Naive thymus-derived CD4-positive, alpha-beta T cell (primary cell): ENCODE data around the gene RSAD1. TPM values are rescaled to one million over a fixed set of nuclear protein-coding genes. Genes with fewer than 3 reads are reported as not detected.
"Not testable (repeated sequence)": the region's sequence is repeated elsewhere in the genome, so short reads cannot be mapped to it uniquely, and the experiment has no call there.

Experiments used
- ATAC-seq: fragments of 150-1000 bp; cut with Tn5 transposase; 2 replicates; pipeline ENCODE4 v1.10.0; 2021; ENCODE audit warnings: mild to moderate bottlenecking, moderate library complexity
- CTCF ChIA-PET: fragments of 350-600 bp; sonication (Branson Sonifier 250); formaldehyde crosslinking; loops from one replicate; lab custom pipeline; 2021; ENCODE audit warnings: antibody characterized with exemption; lab: Charles Lee
- POLR2A ChIA-PET: fragments of 350-600 bp; sonication (Branson Sonifier 250); formaldehyde crosslinking; loops from one replicate; lab custom pipeline; 2021; ENCODE audit warnings: antibody characterized with exemption, inconsistent platforms; lab: Charles Lee
- DNase-seq, 9 donors: peaks; one replicate each; pipeline versions ENCODE4 v3.0.0 to v3.0.0-alpha.2; 2020 to 2022; ENCODE audit warnings: mixed read lengths in 1 of 9
- H3K27ac ChIP-seq: one replicate; pipeline ENCODE4 v1.7.0; 2013; ENCODE audit warnings: mild to moderate bottlenecking, low read depth, low read length, moderate library complexity
- H3K27me3 ChIP-seq, 2 donors: one replicate each; pipeline ENCODE4 v1.7.0; 2013; ENCODE audit warnings: low read length in 2 of 2, mild to moderate bottlenecking in 2 of 2, moderate library complexity in 2 of 2; ENCODE audit not compliant: control insufficient read depth in 2 of 2, insufficient read depth in 2 of 2
- H3K36me3 ChIP-seq, 3 experiments: 1 replicate in 2 of 3; 2 replicates in 1 of 3; pipeline ENCODE4 v1.7.0; 2013; ENCODE audit warnings: low read length in 3 of 3, mild to moderate bottlenecking in 3 of 3, moderate library complexity in 1 of 3; ENCODE audit not compliant: insufficient read depth in 3 of 3, control insufficient read depth in 2 of 3
- H3K4me1 ChIP-seq, 2 donors: one replicate each; pipeline ENCODE4 v1.7.0; 2013; ENCODE audit warnings: low read length in 2 of 2, mild to moderate bottlenecking in 2 of 2, moderate library complexity in 1 of 2; ENCODE audit not compliant: control insufficient read depth in 2 of 2, insufficient read depth in 2 of 2
- H3K4me3 ChIP-seq: 2 replicates; pipeline ENCODE4 v1.7.0; 2013; ENCODE audit warnings: mild to moderate bottlenecking, low read length
- H3K9me3 ChIP-seq, 3 experiments: 1 replicate in 2 of 3; 2 replicates in 1 of 3; pipeline ENCODE4 v1.7.0; 2013; ENCODE audit warnings: low read length in 3 of 3; ENCODE audit not compliant: control insufficient read depth in 2 of 3
- H3K27ac Mint-ChIP-seq, 9 donors: one replicate each; pipeline ENCODE4 v1.8.0; 2020 to 2022; ENCODE audit warnings: mixed read lengths in 9 of 9, mild to moderate bottlenecking in 8 of 9, moderate library complexity in 5 of 9, inconsistent platforms in 2 of 9
- H3K27me3 Mint-ChIP-seq, 5 donors: one replicate each; pipeline ENCODE4 v1.8.0; 2021 to 2022; ENCODE audit warnings: mixed read lengths in 5 of 5, mild to moderate bottlenecking in 1 of 5
- H3K36me3 Mint-ChIP-seq, 5 donors: one replicate each; pipeline ENCODE4 v1.8.0; 2020 to 2022; ENCODE audit warnings: mixed read lengths in 5 of 5, mild to moderate bottlenecking in 3 of 5, inconsistent platforms in 1 of 5
- H3K4me1 Mint-ChIP-seq, 7 donors: one replicate each; pipeline ENCODE4 v1.8.0; 2020 to 2022; ENCODE audit warnings: mixed read lengths in 7 of 7, mild to moderate bottlenecking in 3 of 7, inconsistent platforms in 1 of 7
- H3K4me3 Mint-ChIP-seq, 10 donors: one replicate each; pipeline ENCODE4 v1.8.0; 2020 to 2022; ENCODE audit warnings: mild to moderate bottlenecking in 10 of 10, mixed read lengths in 10 of 10, moderate library complexity in 6 of 10, inconsistent platforms in 2 of 10
- H3K9me3 Mint-ChIP-seq, 11 donors: one replicate each; pipeline ENCODE4 v1.8.0; 2020 to 2022; ENCODE audit warnings: mixed read lengths in 11 of 11, mild to moderate bottlenecking in 4 of 11, inconsistent platforms in 1 of 11, moderate library complexity in 1 of 11
- intact Hi-C, 2 donors: fragments of 100-400 bp; cut with micrococcal nuclease; formaldehyde crosslinking; loops; one replicate each; pipeline ENCODE4 v1.15.1; 2023
- polyA plus RNA-seq, 2 donors: library from polyadenylated mRNA; unstranded; fragments of 300-500 nt; fragmentation: Illumina TruSeq; gene quantifications; one replicate each; pipeline ENCODE4 v1.2.3, GENCODE V29; 2021
- total RNA-seq, 6 experiments: library from RNA in 5 of 6; stranded (reverse) in 5 of 6; gene quantifications; 1 replicate in 5 of 6; 2 replicates in 1 of 6; pipeline ENCODE4 v1.2.3 and lab custom pipeline; 2021 to 2026

The RSAD1 gene
- total and polyA plus RNA-seq, 7 experiments from 2014 or later, result 38.3 to 91.0 (median 56.8) TPM

DNA sequence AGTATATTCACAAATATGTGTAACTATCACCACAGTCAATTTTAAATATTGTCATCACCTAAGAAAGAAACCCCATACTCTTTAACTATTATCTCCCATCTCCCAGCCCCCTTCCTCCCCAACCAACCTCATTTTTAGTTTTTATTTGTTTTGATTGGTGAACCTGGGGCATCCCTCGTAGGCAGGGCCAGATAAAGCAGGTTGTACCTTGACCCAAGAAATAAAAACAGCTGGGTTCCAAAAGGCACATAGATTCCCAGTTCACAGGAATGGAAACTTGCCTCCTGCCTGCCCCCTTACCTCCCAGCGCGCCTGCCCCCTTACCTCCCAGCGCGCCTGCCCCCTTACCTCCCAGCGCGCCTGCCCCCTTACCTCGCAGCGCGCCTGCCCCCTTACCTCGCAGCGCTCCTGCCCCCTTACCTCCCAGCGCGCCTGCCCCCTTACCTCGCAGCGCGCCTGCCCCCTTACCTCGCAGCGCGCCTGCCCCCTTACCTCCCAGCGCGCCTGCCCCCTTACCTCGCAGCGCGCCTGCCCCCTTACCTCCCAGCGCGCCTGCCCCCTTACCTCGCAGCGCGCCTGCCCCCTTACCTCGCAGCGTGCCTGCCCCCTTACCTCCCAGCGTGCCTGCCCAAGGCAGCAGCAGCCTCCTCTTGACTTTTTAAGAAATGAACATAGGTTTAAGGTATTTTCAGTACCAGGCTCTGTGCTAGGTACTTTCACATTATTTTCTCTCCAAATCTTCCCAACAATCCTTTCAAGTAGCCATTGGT is 2.7 kb upstream of the RSAD1 start:
- not testable (repeated sequence) for H3K36me3 ChIP-seq, H3K27me3 ChIP-seq, H3K4me3 ChIP-seq, H3K27me3 Mint-ChIP-seq, DNase-seq, H3K27ac ChIP-seq, H3K9me3 ChIP-seq, ATAC-seq, H3K9me3 Mint-ChIP-seq
- POLR2A ChIA-PET, result interaction anchor here (0.6 kb wide), 1 partner anchor 470 kb away, joined by 3 read pairs; no protein-coding TSS in a partner anchor
- peaks cover 11 to 12% of the 10 kb centered on the region in 2 donors for H3K4me1 ChIP-seq
- H3K4me3 Mint-ChIP-seq, result peak overlapping the region in 2 of 10 donors; percentile 20 to 29
- peaks cover 0 to 17% (median 10%) of the 10 kb centered on the region in 5 donors for H3K36me3 Mint-ChIP-seq
- intact Hi-C loops, result loop anchor here (5.0 kb wide), 2 partner anchors 86 to 231 kb away; partner anchors contain the start of genes CACNA1G (in 2 of the 2) and ANKRD40 (in 1 of the 2)
- H3K27ac Mint-ChIP-seq, result peak overlapping the region in 4 of 9 donors; percentile 4 to 77 (median 35)
- CTCF ChIA-PET, result interaction anchor here (0.8 kb wide), 2 partner anchors 10 to 19 kb away, joined by 3 read pairs; no protein-coding TSS in a partner anchor
- H3K4me1 Mint-ChIP-seq, result peaks cover 18 to 26% (median 23%) of the 10 kb centered on the region in 7 donors

DNA sequence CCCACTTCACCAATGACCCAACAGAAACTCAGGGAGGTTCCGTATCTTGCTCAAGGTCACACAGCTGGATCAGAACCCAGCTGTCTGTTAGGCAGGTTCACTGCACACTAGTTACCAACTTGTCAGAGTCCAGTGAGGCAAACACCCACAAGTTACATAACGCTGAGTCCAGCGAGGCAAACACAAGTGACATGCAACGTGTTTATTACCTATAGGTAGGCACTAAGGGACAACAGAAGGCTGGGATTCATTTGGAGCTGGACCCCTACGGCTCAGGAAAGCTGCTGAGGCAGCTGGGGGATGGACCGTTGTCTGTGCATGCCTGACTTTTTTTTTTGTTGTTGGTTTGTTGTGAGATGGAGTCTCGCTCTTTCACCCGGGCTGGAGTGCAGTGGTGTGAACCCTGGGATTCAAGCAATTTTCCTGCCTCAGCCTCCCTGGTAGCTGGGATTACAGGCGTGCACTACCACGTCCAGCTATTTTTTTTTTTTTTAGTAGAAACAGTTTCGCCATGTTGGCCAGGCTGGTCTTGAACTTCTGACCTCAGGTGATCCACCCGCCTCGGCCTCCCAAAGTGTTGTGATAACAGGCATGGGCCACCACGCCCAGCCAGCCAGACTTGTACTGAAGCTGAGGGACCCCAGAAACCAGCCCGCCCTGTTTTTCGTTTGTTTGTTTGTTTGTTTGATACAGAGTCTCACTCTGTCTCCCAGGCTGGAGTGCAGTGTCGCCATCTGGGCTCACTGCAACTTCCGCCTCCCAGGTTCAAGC is 1.9 kb upstream of the RSAD1 start:
- ChIA-PET POLR2A (interaction anchor here (0.6 kb wide), 1 partner anchor 470 kb away, joined by 3 read pairs; no protein-coding TSS in a partner anchor), CTCF (interaction anchor here (0.8 kb wide), 2 partner anchors 10 to 18 kb away, joined by 3 read pairs; no protein-coding TSS in a partner anchor)
- ATAC-seq, result no peak
- H3K27me3 Mint-ChIP-seq, result peaks cover 0 to 6% (median 0%) of the 10 kb centered on the region in 5 donors
- H3K27me3 ChIP-seq, result no peaks in the 10 kb centered on the region
- intact Hi-C loops, result loop anchor here (5.0 kb wide), 2 partner anchors 86 to 231 kb away; partner anchors contain the start of genes CACNA1G (in 2 of the 2) and ANKRD40 (in 1 of the 2)
- peaks cover 0 to 5% (median 0%) of the 10 kb centered on the region in 3 experiments for H3K36me3 ChIP-seq
- no peaks in the 10 kb centered on the region for H3K9me3 Mint-ChIP-seq
- H3K9me3 ChIP-seq, result no peaks in the 10 kb centered on the region
- H3K4me3 ChIP-seq, result no peak overlapping the region
- no peak overlapping the region for H3K27ac ChIP-seq
- peaks cover 0 to 16% (median 8%) of the 10 kb centered on the region in 5 donors for H3K36me3 Mint-ChIP-seq
- no peak for DNase-seq
- peak overlapping the region in 2 of 10 donors; percentile 20 to 29 for H3K4me3 Mint-ChIP-seq
- H3K4me1 Mint-ChIP-seq, result peaks cover 18 to 28% (median 23%) of the 10 kb centered on the region in 7 donors
- H3K4me1 ChIP-seq, result peaks cover 11 to 12% of the 10 kb centered on the region in 2 donors
- peak overlapping the region in 4 of 9 donors; percentile 4 to 77 (median 4) for H3K27ac Mint-ChIP-seq

DNA sequence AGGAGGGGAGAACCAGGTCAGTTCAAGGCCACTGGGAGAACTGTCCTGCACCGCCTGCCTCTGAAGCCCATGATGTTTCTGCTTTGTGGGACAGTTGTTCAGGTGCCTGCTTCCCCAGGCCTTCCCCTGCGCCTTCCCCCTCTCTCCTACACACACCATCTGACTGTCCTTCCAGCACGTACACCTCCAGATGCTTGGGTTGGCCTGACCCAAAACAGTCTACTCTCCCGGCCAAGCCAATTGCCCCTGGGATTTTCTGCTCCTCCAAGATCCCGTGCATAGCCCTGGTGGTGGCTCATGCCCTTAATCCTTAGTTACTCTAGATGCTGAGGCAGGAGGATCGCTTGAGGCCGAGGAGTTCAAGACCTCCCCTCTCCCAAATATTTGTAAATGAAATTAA is 684 bp upstream of the RSAD1 start:
- peaks cover 11 to 12% of the 10 kb centered on the region in 2 donors for H3K4me1 ChIP-seq
- H3K36me3 ChIP-seq, result peaks cover 0 to 17% (median 3%) of the 10 kb centered on the region in 3 experiments
- POLR2A ChIA-PET, result interaction anchor here (0.6 to 0.9 kb wide), 2 partner anchors 9 to 150 kb away, joined by 3 to 4 read pairs; no protein-coding TSS in a partner anchor
- Mint-ChIP-seq H3K27ac (peak overlapping the region; percentile 68 to 96 (median 92)), H3K4me3 (peak overlapping the region; percentile 71 to 90 (median 82)), H3K27me3 (peaks cover 0 to 6% (median 0%) of the 10 kb centered on the region in 5 donors), H3K36me3 (peaks cover 0 to 14% (median 12%) of the 10 kb centered on the region in 5 donors), H3K4me1 (peaks cover 19 to 28% (median 23%) of the 10 kb centered on the region in 7 donors), H3K9me3 (no peaks in the 10 kb centered on the region)
- ATAC-seq (no peak), DNase-seq (peak in 1 of 9 donors; percentile 8)
- intact Hi-C loops, result loop anchor here (1.0 to 5.0 kb wide), 15 partner anchors 23 to 365 kb away; partner anchors contain the start of genes CACNA1G (in 2 of the 2), ACSF2 (in 1 of the 2), ANKRD40 (in 1 of the 2) and COL1A1 (in 1 of the 2)
- H3K27me3 ChIP-seq, result no peaks in the 10 kb centered on the region
- no peaks in the 10 kb centered on the region for H3K9me3 ChIP-seq
- H3K27ac ChIP-seq, result peak overlapping the region; percentile 75
- CTCF ChIA-PET, result interaction anchor here (0.6 to 2.0 kb wide), 4 partner anchors 23 to 1053 kb away, joined by 3 to 13 read pairs (median 4); no protein-coding TSS in a partner anchor
- peak overlapping the region; percentile 98 for H3K4me3 ChIP-seq

DNA sequence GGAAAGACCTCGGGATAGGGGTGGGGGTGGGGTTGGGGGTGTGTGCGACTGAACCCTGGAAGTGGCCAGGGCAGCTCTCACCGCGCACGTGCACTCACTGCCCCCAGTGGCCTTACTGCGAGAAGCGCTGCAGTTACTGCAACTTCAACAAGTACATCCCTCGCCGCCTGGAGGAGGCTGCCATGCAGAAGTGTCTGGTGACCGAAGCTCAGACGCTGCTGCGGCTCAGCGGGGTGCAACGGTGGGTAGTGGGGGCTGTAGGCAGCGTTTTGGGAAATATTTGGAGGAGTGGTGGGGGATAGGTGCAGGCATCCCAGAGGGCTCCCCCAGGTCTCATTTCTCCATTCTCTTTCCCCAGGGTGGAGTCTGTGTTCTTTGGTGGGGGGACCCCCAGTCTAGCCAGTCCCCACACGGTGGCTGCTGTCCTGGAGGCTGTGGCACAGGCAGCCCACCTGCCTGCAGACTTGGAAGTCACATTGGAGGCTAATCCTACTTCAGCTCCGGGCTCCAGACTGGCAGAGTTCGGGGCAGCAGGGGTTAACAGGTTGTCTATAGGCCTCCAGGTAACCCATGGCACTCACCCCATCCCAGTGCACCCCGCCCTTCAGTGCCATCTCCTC is 972 bp downstream of the RSAD1 start:
- H3K36me3 Mint-ChIP-seq, result peaks cover 0 to 16% (median 6%) of the 10 kb centered on the region in 5 donors
- peak; percentile 34 to 64 (median 53) for DNase-seq
- H3K4me1 Mint-ChIP-seq, result peaks cover 19 to 28% (median 23%) of the 10 kb centered on the region in 7 donors
- Histone ChIP-seq H3K27ac (peak overlapping the region; percentile 75), H3K4me1 (peaks cover 11 to 12% of the 10 kb centered on the region in 2 donors), H3K9me3 (no peaks in the 10 kb centered on the region), H3K4me3 (peak overlapping the region; percentile 98), H3K27me3 (no peaks in the 10 kb centered on the region), H3K36me3 (peaks cover 0 to 33% (median 3%) of the 10 kb centered on the region in 3 experiments)
- ATAC-seq, result peak; percentile 66
- H3K27ac Mint-ChIP-seq, result peak overlapping the region; percentile 56 to 93 (median 78)
- H3K4me3 Mint-ChIP-seq, result peak overlapping the region; percentile 79 to 93 (median 90)
- ChIA-PET CTCF (interaction anchor here (0.5 to 2.0 kb wide), 15 partner anchors 10 to 148 kb away, joined by 3 to 13 read pairs (median 3); partner anchors contain the start of gene LRRC59), POLR2A (interaction anchor here (0.6 to 1.1 kb wide), 6 partner anchors 21 to 117 kb away, joined by 3 to 6 read pairs (median 4); partner anchors contain the start of gene LRRC59)
- H3K9me3 Mint-ChIP-seq, result no peaks in the 10 kb centered on the region
- intact Hi-C loops, result loop anchor here (1.0 to 5.0 kb wide), 11 partner anchors 53 to 363 kb away; partner anchors contain the start of genes CACNA1G (in 2 of the 2), ACSF2 (in 1 of the 2), ANKRD40 (in 1 of the 2) and COL1A1 (in 1 of the 2)
- peaks cover 0 to 6% (median 0%) of the 10 kb centered on the region in 5 donors for H3K27me3 Mint-ChIP-seq

DNA sequence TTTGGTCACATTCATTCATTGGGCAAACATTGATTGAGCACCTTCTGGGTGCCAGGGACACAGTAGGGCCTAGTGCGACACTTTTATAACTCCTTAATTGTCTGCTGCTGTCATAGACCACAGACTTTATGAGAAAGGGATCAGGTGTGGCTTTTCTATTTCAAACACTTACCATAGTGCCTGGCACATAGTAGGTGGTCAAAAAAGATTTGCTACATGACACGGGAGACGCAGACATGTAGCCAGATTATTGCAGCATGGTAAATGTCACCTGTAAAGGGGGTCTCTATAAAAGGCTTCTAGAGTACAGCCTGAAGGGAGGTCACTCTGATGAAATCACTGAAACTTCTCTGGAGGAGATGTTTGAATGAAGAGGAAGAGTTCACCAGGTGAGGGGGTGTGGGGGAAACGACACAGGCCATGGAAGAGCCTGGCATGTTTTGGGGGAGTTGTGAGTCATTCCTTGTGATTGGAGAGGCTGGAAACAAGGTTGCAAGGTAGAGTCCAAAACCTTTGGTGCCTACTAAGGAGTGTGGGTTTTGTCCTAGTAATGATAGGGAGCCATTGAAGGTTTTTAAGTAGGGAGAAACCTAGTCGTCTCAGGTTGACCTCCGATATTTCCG is 1.6 kb downstream of the RSAD1 start:
- Histone ChIP-seq H3K27me3 (no peaks in the 10 kb centered on the region), H3K9me3 (no peaks in the 10 kb centered on the region), H3K4me1 (peaks cover 11 to 12% of the 10 kb centered on the region in 2 donors), H3K27ac (peak overlapping the region; percentile 12), H3K36me3 (peaks cover 0 to 40% (median 3%) of the 10 kb centered on the region in 3 experiments), H3K4me3 (no peak overlapping the region)
- no peak for DNase-seq
- peaks cover 0 to 20% (median 4%) of the 10 kb centered on the region in 5 donors for H3K36me3 Mint-ChIP-seq
- CTCF ChIA-PET, result interaction anchor here (0.5 to 2.0 kb wide), 7 partner anchors 13 to 121 kb away, joined by 3 to 13 read pairs (median 3); no protein-coding TSS in a partner anchor
- H3K4me3 Mint-ChIP-seq, result peak overlapping the region; percentile 47 to 93 (median 90)
- intact Hi-C loops, result no loop called here
- H3K4me1 Mint-ChIP-seq, result peaks cover 19 to 28% (median 23%) of the 10 kb centered on the region in 7 donors
- POLR2A ChIA-PET, result interaction anchor here (0.7 to 1.1 kb wide), 3 partner anchors 20 to 118 kb away, joined by 3 to 6 read pairs (median 5); partner anchors contain the start of gene LRRC59
- H3K9me3 Mint-ChIP-seq, result no peaks in the 10 kb centered on the region
- H3K27me3 Mint-ChIP-seq, result peaks cover 0 to 6% (median 0%) of the 10 kb centered on the region in 5 donors
- peak overlapping the region in 7 of 9 donors; percentile 12 to 81 (median 61) for H3K27ac Mint-ChIP-seq
- no peak for ATAC-seq
